GM21423 (cell line): ENCODE data around the gene TMEM179.
"Not testable (repeated sequence)": the region's sequence is repeated elsewhere in the genome, so short reads cannot be mapped to it uniquely, and the experiment has no call there.

Source experiments
- ATAC-seq: cut with Tn5 transposase; IDR thresholded peaks from one replicate; pipeline ENCODE4 v1.9.1; 2021; ENCODE audit warnings: mild to moderate bottlenecking, moderate library complexity; ENCODE audit not compliant: unreplicated experiment

The TMEM179 gene

GRCh38 chr14:104638190-104638589, 33.6 kb upstream of the TMEM179 start:
- no peak for ATAC-seq

GRCh38 chr14:104637546-104638003, 33.0 kb upstream of the TMEM179 start:
- ATAC-seq, result no peak

GRCh38 chr14:104636846-104637545, 32.4 kb upstream of the TMEM179 start:
- not testable (repeated sequence) for ATAC-seq

GRCh38 chr14:104636131-104636530, 31.6 kb upstream of the TMEM179 start:
- no peak for ATAC-seq

GRCh38 chr14:104635717-104636116, 31.1 kb upstream of the TMEM179 start:
- no peak for ATAC-seq

GRCh38 chr14:104634886-104635570, 30.5 kb upstream of the TMEM179 start:
- no peak for ATAC-seq

- no peak for ATAC-seq
These were observed 29.7 kb upstream of the TMEM179 start for GRCh38 chr14:104634138-104634760.

- ATAC-seq, result no peak
These were observed 28.9 kb upstream of the TMEM179 start for GRCh38 chr14:104633276-104634137.

- ATAC-seq, result no peak
These were observed 28.2 kb upstream of the TMEM179 start for GRCh38 chr14:104632781-104633180.

GRCh38 chr14:104624939-104625338, 20.4 kb upstream of the TMEM179 start:
- ATAC-seq, result no peak

GRCh38 chr14:104614126-104614812, 9.7 kb upstream of the TMEM179 start:
- ATAC-seq, result no peak

GRCh38 chr14:104611881-104612280, 7.3 kb upstream of the TMEM179 start:
- ATAC-seq, result no peak

- no peak for ATAC-seq
These were observed 6.3 kb upstream of the TMEM179 start for GRCh38 chr14:104610749-104611310.

GRCh38 chr14:104609666-104610065, 5.1 kb upstream of the TMEM179 start:
- no peak for ATAC-seq

GRCh38 chr14:104603711-104604401, 716 bp downstream of the TMEM179 start:
- ATAC-seq, result no peak

GRCh38 chr14:104602933-104603325, 1.6 kb downstream of the TMEM179 start:
- ATAC-seq, result no peak

- ATAC-seq, result no peak
These were observed 2.1 kb downstream of the TMEM179 start for GRCh38 chr14:104602315-104602932.

- no peak for ATAC-seq
These were observed 2.8 kb downstream of the TMEM179 start for GRCh38 chr14:104601786-104602185.

- ATAC-seq, result no peak
These were observed 3.8 kb downstream of the TMEM179 start for GRCh38 chr14:104600805-104601204.
